Measurements from ENCODE around the gene PLA2G5.
"Not testable (repeated sequence)": the region's sequence is repeated elsewhere in the genome, so short reads cannot be mapped to it uniquely, and the experiment has no call there.

PLA2G5 gene

GRCh38 chr1:20069874-20070273, at the start of gene PLA2G5:
TSS of gene PLA2G5 (plus strand) at chr1:20070194. CDS start at chr1:20084831, 14,637 bp downstream.
- DNase-seq (ENCODE audit: low spot score), result no peak

GRCh38 chr1:20028125-20028524, 41.9 kb upstream of the PLA2G5 start:
- DNase-seq (ENCODE audit: low spot score), result no peak

- no peak for DNase-seq (ENCODE audit: low spot score)
Observed at GRCh38 chr1:20028726-20029125, 41.3 kb upstream of the PLA2G5 start.

- DNase-seq (ENCODE audit: low spot score), result no peak
Observed at GRCh38 chr1:20029178-20029912, 40.6 kb upstream of the PLA2G5 start.

GRCh38 chr1:20030436-20031151, 39.4 kb upstream of the PLA2G5 start:
- not testable (repeated sequence) for DNase-seq (ENCODE audit: low spot score)

- DNase-seq (ENCODE audit: low spot score), result no peak
Observed at GRCh38 chr1:20031161-20031560, 38.8 kb upstream of the PLA2G5 start.

GRCh38 chr1:20031836-20032235, 38.2 kb upstream of the PLA2G5 start:
- DNase-seq (ENCODE audit: low spot score), result no peak

GRCh38 chr1:20032425-20032824, 37.6 kb upstream of the PLA2G5 start:
- DNase-seq (ENCODE audit: low spot score), result no peak

GRCh38 chr1:20033420-20033819, 36.6 kb upstream of the PLA2G5 start:
- DNase-seq (ENCODE audit: low spot score), result no peak

GRCh38 chr1:20035114-20035513, 34.9 kb upstream of the PLA2G5 start:
- no peak for DNase-seq (ENCODE audit: low spot score)

GRCh38 chr1:20037877-20038276, 32.1 kb upstream of the PLA2G5 start:
- no peak for DNase-seq (ENCODE audit: low spot score)

- DNase-seq (ENCODE audit: low spot score), result no peak
Observed at GRCh38 chr1:20047096-20047495, 22.9 kb upstream of the PLA2G5 start.

GRCh38 chr1:20048563-20048962, 21.4 kb upstream of the PLA2G5 start:
- no peak for DNase-seq (ENCODE audit: low spot score)

GRCh38 chr1:20049056-20049798, 20.8 kb upstream of the PLA2G5 start:
- DNase-seq (ENCODE audit: low spot score), result not testable (repeated sequence)

GRCh38 chr1:20051218-20051829, 18.7 kb upstream of the PLA2G5 start:
- no peak for DNase-seq (ENCODE audit: low spot score)

GRCh38 chr1:20052386-20052785, 17.6 kb upstream of the PLA2G5 start:
- no peak for DNase-seq (ENCODE audit: low spot score)

- no peak for DNase-seq (ENCODE audit: low spot score)
Observed at GRCh38 chr1:20057886-20058420, 12.0 kb upstream of the PLA2G5 start.

GRCh38 chr1:20058531-20058930, 11.5 kb upstream of the PLA2G5 start:
- DNase-seq (ENCODE audit: low spot score), result no peak

GRCh38 chr1:20059847-20060246, 10.1 kb upstream of the PLA2G5 start:
- no peak for DNase-seq (ENCODE audit: low spot score)

- not testable (repeated sequence) for DNase-seq (ENCODE audit: low spot score)
Observed at GRCh38 chr1:20060791-20061190, 9.2 kb upstream of the PLA2G5 start.

GRCh38 chr1:20061866-20062265, 8.1 kb upstream of the PLA2G5 start:
- DNase-seq (ENCODE audit: low spot score), result no peak

GRCh38 chr1:20063861-20064292, 6.1 kb upstream of the PLA2G5 start:
- no peak for DNase-seq (ENCODE audit: low spot score)

All from hematopoietic multipotent progenitor cell treated with erythropoietin and hydrocortisone succinate and interleukin-3 and kit ligand, for 17 days (in vitro differentiated cells).